GM19397 (cell line): Measurements from ENCODE around the gene FCN1.

Experiments used
- ATAC-seq: cut with Tn5 transposase; IDR thresholded peaks from one replicate; pipeline ENCODE4 v1.9.1; 2021; ENCODE audit warnings: mild to moderate bottlenecking, moderate library complexity; ENCODE audit not compliant: unreplicated experiment

Gene FCN1

DNA sequence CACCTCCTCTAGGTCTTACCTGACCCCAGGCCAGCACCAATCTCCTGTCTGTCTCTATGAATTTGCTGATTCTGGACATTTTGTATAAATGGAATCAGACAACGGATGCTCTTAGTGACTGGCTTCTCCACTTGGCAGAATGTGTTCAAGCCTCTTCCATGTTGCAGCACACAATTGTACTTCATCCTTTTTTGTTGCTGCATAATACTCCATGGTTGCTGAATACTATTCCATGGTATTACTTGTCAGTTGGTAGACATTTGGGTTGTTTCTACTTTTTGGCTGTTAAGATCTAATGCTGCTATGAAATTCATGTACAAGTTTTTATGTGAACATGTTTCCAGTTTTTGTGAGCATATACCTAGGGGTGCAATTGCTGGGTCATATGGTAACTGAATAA lies 34.3 kb upstream of the FCN1 start:
- no peak for ATAC-seq

DNA sequence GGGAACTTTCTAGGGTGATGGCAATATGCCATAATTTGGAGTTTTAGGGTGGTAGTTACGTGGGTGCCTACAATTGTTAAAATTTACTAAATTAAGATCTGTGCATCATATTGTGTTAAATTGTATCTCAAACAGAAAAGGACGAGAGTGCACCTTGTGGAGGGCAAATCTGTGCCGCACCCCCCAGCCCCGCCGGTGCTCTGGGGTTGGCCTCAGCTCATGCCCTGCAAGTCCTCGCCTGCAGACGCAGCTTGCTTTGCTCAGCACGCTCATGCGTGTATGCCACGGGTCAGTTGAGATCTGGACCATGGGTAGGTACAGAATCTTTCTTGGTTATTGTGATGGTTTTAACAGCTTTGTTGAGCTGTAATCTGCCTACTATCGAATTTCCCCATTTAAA lies 33.7 kb upstream of the FCN1 start:
- ATAC-seq: no peak

DNA sequence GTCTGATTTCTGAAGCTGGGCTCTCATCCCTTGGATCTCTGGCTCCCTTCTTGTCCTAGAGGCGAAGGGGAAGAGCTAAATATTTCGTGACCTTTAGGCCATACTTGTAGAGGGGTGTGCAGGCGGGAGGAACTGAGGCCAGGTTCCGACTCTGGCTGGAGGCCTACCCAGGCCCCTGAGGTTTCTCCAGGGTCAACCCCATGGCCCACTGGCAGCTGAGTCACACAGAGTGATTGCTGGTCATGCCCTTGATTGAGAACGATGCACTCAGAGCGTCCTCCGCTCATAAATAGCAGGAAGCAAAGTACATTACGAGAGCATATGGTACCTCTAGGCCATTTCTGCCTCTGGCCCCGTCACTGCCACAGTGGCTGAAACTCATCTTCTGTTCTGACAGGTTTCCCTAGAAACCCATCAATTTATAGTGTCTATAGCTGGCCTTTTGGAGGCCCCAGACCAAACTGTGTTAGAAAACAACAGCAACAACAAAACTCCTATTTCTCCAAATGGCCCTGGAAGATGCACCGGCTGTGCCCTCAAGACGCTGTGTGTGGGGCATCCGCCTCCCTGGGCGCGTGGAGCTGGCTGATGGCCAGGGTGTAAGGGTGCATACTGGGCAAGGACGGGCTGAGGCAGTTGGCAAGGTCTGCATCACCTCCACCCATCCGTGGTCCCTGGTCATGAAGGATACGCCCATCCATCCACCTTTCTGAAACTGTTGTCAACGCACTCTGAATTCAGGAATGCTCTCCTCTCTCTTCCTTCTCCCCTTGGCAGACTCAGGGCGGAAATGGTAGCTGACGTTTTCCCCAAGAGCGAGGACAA lies 32.9 kb upstream of the FCN1 start:
- no peak for ATAC-seq

DNA sequence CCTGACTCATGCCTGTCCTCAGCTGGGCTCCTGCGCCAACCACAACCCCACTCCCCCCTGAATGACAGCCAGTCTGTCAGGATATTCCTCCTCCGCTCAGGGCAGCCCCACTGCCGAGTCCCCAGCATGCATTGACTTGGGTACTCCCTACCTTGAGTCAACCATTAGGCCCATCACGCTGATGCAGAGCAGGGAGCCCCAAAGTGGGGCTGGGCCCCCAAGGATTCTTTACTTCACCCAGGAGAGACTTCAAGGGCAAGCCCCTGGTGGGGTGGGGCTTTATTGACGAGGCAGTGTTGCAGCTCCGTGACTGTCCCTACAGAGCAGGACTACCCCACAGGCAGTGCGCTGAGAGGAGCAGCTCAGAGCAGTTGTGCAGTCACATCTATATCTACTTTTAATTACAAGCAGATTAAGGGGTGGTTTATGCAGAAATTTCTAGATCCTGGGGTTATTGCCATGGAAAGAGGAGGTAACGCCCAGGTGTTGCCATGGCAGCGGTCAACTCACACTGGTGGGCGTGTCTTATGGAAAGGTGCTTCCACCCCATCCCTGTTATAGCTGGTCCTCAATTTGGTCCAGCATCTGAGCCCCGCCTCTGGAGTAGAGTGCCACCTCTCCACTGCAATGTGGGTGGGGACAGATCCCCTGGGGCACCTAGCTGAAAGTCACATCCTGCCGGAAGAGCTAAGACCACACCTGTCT lies 32.1 kb upstream of the FCN1 start:
- no peak for ATAC-seq

DNA sequence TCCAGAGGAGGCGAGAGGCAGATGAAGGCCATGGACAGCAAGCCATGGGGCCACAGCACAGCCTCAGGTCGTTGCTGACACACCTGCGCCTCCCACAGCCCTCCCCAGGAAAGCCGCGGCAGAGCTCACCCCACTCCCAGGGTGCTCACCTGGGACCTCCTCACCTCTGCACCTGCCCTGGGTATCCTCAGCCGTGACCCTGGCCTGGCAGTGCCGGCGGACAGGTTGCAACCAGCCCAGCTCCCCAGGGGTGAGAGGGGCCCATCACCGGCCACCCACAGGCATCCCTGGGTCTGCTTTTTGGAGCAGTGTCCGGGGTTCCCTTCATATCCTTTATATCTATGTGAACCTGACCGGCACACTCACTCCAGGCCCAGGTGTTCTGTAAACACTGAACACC lies 30.4 kb upstream of the FCN1 start:
- no peak for ATAC-seq

DNA sequence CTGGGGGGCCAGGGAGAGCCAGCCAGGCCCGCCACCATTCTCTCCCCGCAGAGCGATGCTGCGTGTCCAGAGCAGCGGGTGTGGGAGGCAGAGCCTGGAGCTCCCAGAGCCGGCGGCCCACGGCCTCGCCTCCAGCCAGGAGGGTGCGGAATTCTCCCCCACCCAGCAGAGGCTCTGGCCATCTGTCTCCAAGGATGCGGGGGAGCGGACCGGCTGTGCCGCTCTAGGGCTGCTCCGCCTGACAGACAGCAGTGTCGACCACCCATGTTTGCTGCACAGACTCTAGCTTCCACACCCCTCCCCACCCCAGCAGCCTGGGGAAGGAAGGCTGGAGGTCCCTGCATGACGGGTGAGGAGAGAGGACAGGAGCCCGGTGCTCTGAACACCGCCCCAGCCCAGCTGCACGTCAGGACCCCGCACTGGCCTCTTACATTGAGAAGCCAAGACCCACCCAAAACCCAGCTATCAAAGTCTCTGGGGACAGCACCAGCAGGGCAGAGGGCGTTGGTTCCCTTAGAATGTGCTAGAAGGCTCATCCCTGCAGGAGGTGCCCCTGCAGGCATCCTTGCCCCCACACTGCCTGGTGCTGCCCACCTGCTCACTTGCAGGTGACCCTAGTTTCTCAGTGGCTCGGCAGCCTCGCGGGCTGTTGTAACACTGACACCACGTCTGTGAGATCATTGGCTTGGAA lies 29.7 kb upstream of the FCN1 start:
- no peak for ATAC-seq

DNA sequence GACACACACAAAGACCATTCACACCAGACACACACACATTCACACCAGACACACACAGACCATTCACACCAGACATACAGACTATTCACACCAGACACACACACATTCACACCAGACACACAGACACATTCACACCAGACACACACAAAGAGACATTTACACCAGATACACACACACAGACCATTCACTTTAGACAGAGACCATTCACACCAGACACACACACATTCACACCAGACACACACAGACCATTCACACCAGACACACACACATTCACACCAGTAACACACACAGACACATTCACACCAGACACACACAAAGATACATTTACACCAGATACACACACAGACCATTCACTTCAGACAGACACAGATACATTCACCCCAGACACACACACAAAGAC lies 29.0 kb upstream of the FCN1 start:
- no peak for ATAC-seq

DNA sequence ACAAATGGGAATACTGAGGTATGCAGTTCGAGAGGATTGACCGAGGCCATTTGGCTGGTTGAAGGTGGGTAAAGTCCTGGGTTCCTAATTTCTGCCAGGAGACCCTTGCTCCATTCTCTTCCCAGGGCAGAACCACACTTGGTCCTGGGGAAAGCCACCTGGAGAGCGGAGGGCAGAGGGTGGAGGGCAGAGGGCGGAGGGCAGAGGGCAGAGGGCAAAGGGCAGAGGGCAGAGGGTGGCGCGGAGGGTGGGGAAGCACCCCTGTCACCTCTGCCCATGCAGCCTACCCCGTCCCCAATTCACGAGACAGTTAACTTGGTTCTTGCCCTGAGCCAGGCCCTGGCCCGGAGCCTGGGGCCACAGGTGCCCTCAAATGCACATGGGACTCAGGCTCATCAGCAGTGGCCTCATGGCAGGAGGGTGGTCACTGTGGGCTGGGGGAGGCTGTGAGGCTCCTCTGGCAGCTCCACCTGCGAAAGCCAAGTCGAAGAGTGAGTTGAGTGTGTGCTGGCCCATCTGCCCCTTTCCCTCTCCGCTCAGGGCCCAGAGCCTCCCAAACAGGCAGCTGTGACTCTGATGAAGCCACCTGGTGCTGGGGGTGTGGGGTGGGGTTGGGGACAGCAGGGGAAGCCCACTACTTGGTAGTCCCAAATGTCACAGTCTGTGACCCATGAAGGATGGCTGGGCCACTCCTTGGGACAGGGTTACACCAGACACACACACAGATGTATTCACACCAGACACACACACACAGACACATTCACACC lies 28.0 kb upstream of the FCN1 start:
- ATAC-seq: no peak

DNA sequence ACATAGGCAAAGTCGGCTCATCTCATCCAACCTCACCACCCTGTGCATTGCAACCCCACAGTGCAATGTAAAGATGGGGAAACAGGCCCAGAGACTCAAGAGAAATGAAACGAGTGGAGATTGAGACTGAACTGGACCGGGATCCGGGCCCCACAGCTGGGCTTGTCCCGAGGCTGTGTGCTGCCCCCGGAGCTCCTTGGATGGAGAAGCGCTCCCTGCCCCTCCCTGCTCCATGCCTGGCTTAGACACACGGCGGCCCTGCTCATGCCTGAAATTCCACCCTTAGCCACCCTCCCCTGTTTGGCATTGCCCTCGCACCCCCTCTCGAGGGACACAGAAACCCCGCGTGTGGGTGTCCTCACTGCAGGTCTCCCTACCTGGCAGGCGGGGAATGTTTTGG lies 27.2 kb upstream of the FCN1 start:
- ATAC-seq: no peak

DNA sequence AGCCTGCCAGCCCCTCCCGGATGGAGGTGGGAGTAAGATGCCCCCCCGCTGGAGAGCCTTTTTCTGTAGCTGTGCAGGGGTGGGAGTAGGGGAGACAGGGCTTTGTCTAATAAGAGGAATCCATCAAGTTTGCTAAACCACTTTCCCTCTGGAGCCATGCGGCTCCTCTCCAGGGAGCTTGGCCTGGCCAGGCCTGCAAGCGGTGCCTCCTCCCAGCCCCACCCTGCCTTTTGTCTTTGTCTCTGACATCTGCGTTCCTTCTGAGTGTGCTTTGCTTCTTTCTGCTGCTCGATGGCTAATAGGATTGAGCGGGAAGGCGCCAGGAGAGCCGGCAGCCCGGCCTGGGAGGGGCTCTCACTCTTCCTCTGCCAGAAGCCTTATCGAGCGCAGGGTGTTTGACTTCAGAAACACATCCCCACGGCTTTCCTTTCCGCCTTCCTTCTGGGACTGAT lies 26.7 kb upstream of the FCN1 start:
- no peak for ATAC-seq

DNA sequence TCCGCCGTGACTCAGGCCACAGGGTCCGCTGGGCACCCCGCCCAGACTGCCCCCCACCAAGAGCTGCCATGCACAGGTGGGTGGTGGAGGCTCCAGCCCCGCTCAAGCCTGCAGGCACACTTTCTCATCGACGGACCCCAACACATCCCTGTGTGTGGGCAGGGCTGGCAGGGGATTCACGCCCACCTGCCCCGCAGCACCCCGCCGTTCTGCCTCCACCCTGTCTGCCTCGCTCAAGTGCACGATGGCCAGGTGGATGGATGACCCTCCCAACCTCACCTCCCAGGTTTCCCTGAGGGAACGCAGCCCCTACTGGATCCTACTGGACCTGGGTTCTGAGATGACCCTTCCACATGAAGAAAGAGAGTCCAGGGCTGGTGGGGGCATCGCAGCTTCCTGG lies 26.1 kb upstream of the FCN1 start:
- no peak for ATAC-seq

DNA sequence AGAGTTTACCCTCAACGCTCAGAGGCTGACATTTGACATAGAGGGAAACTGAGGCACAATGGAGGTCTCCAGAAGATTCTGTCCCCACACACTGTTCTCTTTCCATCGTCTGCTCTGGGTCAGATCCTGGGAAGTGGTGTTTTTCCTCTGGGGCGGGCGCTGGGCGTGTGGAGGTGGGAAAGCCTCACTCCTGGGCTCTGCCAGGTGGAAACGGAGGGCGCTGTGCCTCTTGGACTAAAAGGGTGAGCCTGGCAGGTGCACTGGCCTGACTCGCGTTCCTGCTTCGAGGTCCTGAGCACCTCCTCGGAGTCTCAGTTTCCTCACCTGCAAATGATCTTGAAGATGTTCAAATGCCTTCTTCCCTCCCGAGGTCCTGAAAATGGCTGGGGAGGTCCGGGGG lies 25.7 kb upstream of the FCN1 start:
- no peak for ATAC-seq

DNA sequence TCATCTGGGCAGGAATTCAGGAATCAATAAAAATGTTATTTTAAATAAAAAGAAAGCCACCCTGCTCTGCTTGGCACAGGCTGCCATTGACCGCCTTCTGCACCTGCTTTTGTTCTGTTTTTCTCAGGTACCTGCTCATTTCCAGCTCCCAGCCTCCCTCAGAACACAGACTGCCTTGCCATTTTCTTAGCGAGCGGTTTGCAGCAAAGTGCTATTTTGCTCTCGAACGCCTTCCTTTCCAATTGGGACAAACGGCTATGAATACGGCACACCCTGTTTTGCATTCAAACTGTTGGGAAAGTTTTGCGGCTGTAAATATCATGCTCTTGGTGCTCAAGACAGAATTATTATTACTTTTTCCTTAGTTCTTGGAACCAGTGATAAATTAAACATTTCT lies 25.1 kb upstream of the FCN1 start:
- no peak for ATAC-seq

DNA sequence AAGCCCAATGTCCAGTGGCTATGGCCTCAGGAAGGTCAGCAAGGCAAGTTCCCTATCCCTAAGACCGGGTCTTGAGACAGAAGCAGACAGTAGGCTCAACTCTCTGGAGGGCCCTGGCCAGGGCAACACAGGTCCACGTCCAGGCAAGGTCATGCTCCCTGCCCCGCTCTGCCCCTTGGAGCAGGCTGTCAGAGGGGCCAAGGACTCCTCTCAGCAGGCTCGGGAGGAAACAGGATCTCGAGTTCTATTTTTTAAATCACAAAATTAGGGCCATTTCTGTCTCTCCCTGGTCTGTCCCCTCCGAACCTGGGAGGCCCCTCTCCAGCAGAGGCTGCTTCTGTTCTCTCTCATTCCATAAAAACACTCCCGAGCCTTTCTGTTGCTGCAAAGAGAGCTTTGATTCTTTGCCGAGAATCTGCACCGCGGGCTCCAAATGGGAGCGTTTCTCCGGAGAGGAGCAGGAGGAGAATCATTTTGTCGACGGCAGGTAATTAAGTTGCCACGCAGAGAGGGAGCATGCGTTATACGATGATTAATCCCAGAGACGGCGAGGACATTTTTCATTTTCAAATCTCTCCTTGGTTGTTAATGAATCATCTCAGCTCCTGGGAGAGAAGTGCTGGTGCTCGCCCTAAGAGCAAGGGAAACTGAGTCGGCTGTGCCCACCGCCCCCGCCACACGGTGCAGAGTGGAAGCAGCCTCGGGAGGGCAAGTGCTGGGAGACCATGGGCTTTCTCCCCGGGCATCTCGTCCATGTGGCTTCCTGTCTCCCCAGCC lies 24.5 kb upstream of the FCN1 start:
- ATAC-seq: no peak

DNA sequence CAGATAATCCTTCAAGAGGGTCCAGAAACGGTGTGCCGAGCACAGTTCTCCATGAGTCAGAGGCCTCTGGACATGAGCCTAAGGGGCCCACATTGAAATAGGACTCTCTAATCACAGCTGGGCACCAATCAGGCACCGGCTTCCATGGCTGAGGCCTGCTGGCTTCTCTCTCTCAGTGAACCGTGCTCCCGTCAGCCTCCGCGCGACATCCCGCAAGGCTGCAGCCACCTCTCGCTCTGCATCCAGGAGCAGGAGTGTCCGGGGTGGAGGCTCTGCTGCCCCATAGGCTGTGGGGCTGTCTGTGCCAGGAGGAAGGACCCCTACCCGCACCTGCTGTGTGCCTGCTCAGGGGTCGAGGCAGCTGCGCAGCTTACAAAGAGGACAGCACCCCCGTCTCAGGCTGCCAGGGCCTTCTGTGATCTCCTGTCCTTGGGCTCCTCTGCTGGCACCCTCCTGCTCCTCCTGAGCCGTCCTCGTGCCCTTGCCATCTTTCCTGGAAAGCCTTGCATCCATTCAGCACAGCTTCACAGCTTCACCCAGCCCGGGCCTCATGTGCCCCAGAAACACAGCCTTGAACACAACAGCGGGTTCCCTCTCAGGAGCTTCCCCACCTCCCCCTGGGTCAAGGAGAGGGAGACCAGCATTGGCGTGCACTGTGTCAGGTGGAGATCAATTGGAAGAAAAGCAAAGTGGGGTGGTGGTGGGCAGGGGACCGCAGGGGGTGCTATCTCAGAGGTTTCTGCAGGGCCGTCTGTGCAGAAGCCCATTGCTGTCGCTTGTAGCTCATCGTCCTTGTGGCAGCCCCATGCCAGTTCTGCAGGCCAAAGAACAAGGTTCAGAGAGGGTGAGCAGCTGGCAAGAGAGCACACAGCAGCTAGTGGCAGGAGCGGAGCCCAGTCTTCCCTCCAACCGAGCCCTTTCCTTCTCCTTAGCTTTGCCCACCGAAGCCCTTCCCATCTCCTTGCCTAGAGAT lies 22.8 kb upstream of the FCN1 start:
- no peak for ATAC-seq

DNA sequence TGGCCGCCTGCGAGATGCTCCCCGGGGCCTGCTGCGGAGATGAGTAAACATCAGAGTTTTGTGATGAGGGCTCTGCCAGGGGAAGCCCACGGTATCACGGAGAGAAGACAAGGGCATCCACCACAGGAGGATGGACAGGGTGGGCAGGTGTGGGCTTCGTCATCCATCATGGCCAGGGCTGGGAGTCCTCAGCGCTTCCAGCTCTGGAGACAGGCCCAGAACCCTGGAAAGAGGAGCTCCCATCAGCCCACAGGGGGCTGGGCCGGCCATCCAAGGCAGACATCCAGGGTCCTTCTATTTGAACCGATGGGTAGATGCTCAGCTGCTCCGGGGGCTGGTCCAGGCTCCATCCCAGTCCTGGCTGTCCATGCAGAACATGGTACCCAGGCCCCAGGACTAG lies 22.1 kb upstream of the FCN1 start:
- no peak for ATAC-seq

DNA sequence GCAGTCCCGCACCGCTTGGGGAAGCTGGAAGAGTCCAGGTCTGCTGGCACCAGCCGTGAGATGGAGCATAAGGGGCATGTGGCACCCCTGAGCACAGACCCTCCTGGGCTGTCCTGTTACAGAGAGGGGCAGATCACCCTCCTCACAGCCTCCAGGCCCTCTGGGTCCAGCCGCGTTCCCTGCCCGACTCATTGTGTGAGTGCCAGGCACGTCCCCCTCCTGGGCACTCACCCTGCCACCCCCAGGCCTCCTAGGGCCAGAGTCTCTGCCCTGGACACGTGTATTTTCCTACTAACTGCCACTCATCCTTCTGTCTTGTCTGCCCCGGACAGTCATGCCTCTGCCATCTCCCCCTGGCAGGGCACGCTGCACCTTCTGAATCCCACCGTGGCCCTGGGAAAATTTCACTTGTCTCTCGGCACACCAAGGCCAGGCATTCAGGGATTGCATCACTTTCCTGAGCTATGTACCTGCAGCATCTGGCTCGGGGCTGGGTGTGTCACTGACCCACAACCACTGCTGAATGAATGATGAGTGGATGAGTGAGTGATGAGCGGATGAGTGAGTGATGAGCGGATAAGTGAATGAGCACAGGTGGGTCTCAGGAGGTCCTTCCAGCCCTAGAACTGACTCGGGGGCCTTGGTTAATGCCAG lies 21.5 kb upstream of the FCN1 start:
- no peak for ATAC-seq

DNA sequence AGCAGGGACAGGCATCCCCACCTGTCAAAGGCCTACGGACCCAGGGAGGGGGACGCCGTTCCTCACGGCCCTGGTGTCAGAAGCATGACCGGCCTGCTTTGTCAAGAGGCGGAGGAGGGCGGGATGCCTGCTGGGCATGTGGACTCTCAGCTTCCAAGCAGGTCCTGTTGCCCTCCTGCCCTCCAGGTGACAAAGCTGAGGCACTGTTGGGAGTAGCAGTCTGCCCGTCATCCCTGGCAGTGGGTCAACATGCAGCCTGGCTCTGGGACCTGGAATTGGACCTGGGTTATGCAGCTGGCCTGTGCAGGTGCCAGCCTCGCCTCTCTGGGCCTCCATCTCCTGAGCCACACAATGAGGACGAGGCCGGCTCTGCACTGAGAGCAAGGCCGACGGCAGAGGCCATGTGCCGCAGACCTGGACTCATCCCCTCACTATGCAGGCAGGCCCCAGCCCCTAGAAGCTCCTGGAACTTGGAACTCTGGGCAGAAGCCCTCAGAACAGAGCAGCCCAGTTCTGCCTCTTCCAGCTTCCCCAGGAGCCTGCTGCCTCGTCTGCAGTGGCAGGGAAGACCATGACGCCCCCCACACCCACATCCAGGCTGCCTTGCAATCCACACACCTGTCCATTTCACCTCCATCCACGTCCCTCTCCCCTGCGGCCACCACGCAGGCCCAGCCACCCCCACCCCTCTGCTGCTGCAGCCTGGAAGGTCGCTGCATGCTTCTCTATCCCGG lies 20.8 kb upstream of the FCN1 start:
- no peak for ATAC-seq
